ENCODE data around the gene TAF7L.
"Not testable (repeated sequence)": the region's sequence is repeated elsewhere in the genome, so short reads cannot be mapped to it uniquely, and the experiment has no call there.

Gene TAF7L

DNA sequence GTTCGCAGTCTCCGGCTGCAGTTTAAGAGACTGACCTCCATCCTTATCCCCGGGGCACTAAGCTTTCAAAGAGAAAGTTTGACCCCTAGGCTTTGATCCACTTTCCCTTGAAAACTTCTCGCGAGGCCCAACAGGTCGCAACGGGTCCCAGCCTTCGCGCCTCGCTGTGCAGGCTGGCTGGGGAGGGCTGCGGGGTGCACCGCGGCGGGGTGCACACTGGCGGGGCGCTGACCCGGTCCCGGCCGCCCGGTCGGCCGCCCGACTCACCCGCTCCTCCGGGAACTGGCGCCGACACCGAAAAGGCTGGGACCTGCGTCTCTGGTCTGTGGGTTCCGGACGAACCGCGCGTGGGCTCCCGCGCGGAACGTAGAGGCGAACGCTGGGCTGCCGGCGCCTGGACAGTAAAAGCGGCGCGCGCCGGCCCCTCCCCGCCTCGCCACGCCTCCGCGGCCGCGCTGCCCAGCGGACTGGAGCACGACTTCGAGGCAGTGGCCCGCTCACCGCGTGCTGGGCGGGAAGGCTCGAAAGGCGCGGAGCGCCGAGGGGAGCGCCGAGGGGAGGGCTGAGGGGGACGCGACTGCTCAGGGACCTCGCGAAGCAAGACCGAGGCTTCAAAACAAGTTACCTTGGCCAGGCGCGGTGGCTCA lies at the start of gene TAF7L:
TAF7L (minus strand) TSS at position 378 of the 647 bp plus-strand sequence. CDS start 3,791 bp downstream, outside the sequence.
- DNase-seq (ENCODE audit: low read depth), result no peak

- no peak for DNase-seq (ENCODE audit: low read depth)
Measured at GRCh38 chrX:101337776-101338271, 46.7 kb upstream of the TAF7L start.

- not testable (repeated sequence) for DNase-seq (ENCODE audit: low read depth)
Measured at GRCh38 chrX:101334310-101334709, 43.2 kb upstream of the TAF7L start.

DNA sequence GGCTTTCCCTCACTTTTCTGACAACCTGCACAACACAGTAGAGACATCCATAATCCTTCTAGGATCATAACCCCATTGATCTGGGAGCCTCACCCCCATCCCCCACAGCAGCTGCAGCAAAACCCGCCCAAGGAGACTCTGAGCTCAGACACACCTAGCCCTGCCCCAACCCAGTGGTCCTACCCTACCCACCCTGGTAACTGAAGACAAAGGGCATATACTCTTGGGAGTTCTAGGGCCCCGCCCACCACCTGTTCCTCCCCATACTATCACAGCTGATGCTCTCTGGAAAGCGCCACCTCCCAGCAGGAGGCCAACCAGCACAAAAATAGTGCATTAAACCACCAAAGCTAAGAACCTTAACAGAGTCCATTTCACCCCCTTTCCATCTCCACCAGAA lies 35.5 kb upstream of the TAF7L start:
- DNase-seq (ENCODE audit: low read depth), result not testable (repeated sequence)

GRCh38 chrX:101303790-101304189 lies 12.7 kb upstream of the TAF7L start:
- DNase-seq (ENCODE audit: low read depth), result no peak

- not testable (repeated sequence) for DNase-seq (ENCODE audit: low read depth)
Measured at GRCh38 chrX:101295603-101296002, 4.5 kb upstream of the TAF7L start.

- DNase-seq (ENCODE audit: low read depth), result no peak
Measured at GRCh38 chrX:101287402-101287801, 3.7 kb downstream of the TAF7L start.

GRCh38 chrX:101276238-101276637 lies 14.9 kb downstream of the TAF7L start:
- DNase-seq (ENCODE audit: low read depth), result no peak

GRCh38 chrX:101274198-101274597 lies 16.9 kb downstream of the TAF7L start:
- DNase-seq (ENCODE audit: low read depth), result no peak

DNA sequence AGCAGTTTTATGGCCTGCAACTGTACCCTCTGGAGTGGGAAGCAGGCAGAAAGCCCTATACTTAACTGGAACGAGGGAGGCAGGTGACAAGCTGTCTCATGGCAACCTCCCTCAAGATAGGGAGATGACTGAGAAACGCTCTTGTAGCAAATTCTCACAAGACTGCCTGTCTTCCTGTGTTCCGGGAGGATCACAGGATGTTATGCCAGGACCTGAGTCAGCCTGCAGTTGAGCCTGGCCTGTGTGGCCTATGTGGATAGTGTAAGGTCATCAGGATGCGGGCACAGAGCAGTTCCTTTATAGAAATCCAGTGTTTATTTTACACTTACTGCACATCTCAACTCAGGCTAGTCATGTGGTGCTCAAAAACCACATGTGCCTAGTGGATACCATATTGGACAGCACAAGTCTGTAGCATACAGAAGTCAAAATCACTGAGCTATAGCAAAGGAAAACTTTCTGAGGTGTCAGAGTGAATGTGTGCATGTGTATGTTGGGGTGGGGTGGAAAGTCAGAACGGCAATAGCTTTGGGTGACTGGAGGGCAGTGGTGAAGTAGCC lies 25.2 kb downstream of the TAF7L start:
- no peak for DNase-seq (ENCODE audit: low read depth)

DNA sequence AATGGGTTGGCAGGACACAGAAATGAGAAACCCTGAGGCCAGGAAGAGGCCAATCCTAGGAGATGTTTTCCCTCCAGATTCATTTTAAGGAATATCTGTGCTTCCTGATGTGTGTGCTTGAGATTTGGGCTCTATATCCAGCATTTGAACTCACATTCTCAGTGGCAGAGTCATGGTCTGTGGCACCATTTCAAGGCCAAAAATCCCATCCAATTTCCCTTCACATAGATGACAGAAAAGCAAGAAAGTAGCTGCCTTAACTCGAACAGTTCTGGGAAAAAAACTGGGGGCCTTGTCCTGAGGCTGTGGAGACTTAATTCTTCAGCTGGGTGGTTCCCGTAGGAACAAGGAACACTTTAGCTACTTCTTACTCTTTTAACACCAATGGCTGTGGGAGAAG lies 27.4 kb downstream of the TAF7L start:
- no peak for DNase-seq (ENCODE audit: low read depth)

- no peak for DNase-seq (ENCODE audit: low read depth)
Measured at GRCh38 chrX:101262590-101262989, 28.5 kb downstream of the TAF7L start.

DNA sequence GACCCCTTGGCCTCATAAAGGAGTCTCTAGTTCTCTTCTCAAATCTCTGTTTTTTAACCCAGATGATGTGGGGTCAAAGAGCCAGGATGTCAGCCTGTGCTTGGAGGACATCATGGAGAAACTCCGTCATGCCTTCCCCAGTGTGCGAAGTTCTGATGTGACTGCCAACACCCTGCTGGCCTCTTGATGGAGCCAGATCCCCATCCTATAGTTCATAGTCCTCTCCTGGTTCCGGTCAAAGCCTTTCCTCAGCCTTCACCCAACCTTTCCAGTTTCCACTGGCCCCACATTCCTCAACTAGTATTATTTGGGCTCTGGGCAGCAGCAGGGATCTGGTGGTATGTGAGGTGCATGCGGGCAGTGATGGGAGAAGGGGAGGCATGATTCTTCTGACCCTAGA lies 30.7 kb downstream of the TAF7L start:
- no peak for DNase-seq (ENCODE audit: low read depth)

DNA sequence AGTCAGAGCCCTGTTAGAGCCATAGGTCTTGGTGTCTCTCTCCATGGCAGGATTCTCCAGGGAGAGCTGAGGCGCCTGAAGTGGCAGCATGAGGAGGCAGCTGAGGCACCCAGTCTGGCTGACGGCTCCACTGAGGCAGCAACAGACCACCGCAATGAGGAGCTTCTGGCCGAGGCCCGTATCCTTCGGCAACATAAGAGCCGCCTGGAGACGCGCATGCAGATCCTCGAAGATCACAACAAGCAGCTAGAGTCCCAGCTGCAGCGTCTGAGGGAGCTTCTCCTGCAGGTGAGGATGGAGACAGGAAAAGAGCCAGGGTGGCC lies 32.9 kb downstream of the TAF7L start:
- no peak for DNase-seq (ENCODE audit: low read depth)

DNA sequence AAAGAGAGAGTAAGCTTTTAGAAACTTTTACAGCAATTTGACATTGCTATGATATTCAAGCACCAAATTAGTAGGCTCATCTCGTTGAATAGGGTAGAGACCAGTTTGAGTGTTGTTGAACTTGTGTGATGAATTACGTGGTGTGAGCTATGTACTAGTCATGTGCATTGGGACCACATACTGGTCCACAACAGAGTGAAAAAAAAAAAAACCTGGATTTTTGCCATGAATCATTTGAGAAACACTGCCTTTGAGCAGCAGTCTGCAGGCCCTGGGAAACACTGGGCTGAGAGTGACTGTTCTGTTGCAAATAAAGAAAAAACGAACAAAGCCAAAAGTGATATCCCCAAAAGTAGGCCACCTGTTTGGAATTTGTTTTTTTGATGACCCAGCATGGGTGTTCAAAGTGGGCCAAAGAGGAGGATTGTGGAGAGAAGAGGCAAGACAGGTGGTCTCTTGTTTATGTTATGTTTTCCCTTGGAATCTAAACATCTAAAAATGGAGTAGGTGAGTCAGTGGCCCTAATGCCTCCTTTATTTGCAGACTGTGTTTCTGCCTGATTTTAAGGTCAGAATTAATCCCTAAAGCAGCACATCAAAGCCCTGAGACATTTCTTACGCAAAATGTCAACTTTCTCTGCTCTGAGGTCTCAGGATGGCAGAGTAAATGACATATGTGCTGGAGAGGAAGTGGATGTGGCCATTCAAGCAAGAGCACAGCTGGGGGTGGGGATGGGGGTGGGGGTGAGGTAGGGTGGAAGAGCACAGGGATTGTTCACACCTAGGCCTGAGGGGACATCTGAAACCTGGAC lies 33.5 kb downstream of the TAF7L start:
- no peak for DNase-seq (ENCODE audit: low read depth)

- no peak for DNase-seq (ENCODE audit: low read depth)
Measured at GRCh38 chrX:101252634-101253033, 38.5 kb downstream of the TAF7L start.

GRCh38 chrX:101241531-101241930 lies 49.6 kb downstream of the TAF7L start:
- no peak for DNase-seq (ENCODE audit: low read depth)

GRCh38 chrX:101237041-101237440 lies 54.1 kb downstream of the TAF7L start:
- DNase-seq (ENCODE audit: low read depth), result no peak

DNA sequence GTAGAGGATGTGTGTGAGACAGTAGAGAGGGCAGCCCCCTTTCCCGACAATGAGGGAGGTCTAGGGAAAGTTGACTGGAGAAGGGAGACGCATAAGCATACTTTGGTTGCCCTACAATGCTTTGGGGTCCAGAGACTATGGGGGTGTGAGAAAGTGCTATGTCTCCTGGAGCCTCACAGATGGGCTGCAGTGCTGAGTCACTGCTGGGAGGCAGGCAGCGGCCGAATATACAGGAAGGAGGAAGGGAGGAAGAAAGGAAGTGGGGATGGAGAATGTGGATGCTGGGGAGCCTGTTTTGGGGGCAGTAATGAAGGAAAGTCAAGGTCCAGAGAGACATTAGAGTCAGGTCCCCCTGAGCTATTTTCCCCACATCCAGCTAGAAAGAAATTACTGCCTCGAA lies 58.8 kb downstream of the TAF7L start:
- no peak for DNase-seq (ENCODE audit: low read depth)

- no peak for DNase-seq (ENCODE audit: low read depth)
Measured at GRCh38 chrX:101231080-101231479, 60.1 kb downstream of the TAF7L start.

DNA sequence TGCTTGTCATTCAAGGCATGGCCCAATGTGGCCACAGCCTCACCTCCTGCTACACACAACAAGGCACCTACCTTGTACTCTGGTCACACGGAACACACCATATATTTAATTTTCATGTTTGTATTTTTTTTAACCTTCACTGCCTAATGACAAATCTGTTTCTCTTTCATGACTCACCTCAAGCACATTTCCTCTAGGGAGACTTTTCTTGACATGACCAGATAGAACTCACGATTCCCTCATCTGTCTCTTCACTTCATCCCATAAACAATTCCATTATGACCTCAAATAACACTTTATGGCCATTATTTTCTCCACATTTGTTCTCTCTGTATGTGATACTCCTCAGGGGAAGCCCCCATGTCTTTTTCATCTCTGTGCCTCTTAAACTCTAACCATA lies 60.5 kb downstream of the TAF7L start:
- DNase-seq (ENCODE audit: low read depth), result no peak

DNA sequence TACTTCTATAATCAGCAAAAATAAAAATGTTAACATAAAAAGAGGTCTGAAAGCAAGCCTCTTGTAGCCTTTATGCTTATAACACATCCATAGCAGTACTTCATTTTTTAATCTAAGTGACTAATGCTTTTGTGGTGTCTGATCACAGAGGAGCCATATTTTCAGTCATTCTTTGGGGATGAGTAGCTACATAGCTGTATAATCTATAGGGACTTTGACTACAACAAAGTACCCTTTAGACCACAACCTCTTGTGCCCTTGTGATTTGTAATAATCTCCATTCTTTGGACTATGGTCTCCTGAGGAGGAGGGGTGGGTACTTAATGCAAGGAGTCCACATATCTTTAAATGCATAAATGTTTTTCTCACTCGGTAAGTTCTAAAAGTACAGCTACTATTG lies 62.0 kb downstream of the TAF7L start:
- DNase-seq (ENCODE audit: low read depth), result no peak

- no peak for DNase-seq (ENCODE audit: low read depth)
Measured at GRCh38 chrX:101223226-101223625, 67.9 kb downstream of the TAF7L start.
